SIG-M5 treated with dmso at 0.1 percent for 504 hours (cell line): Measurements from ENCODE around the gene OR2H2.

Source experiments
- DNase-seq: peaks from one replicate; lab custom pipeline; 2025; ENCODE audit not compliant: unreplicated experiment; lab: John Stamatoyannopoulos, UW

OR2H2 gene

DNA sequence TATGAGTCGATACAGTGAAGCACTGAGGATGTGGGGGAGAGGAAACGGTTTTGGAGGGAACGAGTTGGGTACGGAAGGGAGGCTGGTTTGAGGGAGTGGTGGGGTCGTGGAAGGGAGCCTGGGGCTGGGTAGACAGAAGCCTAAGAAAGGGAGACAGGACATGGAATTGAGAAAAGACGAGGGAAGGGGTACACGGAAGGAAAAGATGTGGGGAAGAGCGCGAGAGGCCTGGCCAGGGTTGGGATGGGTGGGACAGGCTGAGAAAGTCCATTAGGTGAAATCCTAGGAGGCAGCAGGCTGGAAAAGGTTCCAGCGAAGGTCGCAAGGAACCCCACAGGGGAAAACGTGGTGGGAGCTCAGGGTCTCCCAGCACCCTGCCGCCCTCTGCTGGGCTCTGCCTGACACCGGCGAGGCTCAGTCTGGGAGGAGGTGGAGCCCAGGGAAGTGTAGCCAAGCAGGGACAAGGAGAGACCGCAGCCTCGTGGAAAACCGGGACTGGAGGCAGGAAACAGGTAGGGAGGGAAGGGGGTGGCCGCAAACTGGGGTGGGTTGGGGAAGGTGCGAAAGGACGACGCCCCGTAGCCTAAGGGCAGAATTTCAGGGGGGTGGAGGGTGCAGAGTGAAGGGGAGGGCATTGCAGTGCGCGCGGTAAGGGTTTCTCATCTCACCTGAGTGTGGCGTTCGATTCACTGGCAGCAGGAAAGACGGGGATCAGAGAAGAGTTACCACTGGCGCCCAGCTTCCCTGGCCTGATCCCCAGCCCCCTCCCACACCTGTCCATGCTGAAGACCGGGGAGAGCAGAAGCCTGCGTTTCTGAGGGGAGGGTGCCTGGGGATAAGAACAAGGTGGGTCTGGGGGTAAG, 43.7 kb downstream of the OR2H2 start:
- peak; percentile 25 for DNase-seq

DNA sequence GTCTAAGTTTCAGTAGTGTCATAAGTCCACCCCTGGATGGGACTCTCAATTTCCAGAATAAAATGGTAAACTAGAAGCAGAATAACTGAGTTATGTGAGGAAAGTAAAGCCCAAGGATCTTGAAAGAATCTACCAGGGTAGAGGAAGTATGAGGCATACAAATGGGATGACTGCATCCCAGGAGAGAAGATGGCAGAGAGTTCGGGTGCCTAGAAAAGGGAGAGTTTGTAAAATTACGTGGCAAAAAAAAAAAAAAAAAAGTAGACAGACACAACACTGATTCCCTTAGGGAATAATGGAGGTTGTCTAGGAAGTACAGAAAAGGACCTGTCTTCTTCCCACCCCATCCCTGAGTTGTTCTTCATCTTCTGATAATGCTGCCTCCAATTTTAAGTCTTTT, 44.6 kb downstream of the OR2H2 start:
- no peak for DNase-seq

DNA sequence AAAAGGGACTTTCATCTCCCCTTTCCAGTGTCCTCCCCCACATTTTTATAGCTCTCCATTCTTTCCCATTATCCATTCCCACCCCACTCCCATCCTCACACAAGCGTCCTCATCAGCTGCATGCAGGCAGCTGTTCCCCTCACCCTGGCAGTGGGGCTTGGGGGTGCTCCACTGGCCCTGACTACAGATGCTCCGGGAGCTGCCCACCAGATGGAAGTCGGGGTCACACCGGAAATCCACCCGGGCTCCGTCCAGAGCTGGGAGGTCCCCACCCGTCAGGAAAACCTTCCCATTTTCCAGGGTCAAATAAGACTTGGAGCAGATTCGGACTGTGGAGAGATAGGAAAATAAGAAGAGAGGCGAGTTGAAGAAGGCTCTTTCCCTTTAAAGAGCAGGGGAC, 45.4 kb downstream of the OR2H2 start:
- no peak for DNase-seq

DNA sequence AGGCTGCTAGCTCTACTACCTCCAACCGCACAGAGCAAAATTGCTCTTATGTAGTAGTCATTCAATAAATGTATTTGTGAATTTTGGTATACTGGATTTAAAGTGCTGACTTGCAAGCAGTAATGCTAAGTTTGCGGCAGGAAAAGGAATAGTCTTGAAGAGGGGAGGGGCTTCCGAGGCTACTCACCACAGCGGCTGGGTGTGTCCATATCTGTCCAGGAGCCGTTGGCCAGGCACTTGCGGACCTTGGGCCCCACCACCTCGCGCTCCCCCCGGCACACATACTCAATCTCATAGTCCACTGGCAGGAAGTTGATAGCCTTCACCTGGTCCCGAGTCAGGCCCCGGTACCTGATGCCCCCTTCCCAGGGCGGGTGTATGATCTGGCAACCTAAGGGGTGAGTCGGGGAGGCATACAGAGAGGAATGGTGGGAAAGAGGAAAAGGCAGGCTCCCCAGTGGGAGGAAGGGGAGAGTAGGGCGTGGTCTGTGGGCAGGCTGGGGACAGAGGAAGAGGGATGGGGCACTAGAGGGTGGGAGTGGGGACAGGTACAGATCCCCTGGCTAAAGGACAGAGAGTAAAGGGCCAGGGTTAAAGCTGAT, 46.4 kb downstream of the OR2H2 start:
- no peak for DNase-seq

DNA sequence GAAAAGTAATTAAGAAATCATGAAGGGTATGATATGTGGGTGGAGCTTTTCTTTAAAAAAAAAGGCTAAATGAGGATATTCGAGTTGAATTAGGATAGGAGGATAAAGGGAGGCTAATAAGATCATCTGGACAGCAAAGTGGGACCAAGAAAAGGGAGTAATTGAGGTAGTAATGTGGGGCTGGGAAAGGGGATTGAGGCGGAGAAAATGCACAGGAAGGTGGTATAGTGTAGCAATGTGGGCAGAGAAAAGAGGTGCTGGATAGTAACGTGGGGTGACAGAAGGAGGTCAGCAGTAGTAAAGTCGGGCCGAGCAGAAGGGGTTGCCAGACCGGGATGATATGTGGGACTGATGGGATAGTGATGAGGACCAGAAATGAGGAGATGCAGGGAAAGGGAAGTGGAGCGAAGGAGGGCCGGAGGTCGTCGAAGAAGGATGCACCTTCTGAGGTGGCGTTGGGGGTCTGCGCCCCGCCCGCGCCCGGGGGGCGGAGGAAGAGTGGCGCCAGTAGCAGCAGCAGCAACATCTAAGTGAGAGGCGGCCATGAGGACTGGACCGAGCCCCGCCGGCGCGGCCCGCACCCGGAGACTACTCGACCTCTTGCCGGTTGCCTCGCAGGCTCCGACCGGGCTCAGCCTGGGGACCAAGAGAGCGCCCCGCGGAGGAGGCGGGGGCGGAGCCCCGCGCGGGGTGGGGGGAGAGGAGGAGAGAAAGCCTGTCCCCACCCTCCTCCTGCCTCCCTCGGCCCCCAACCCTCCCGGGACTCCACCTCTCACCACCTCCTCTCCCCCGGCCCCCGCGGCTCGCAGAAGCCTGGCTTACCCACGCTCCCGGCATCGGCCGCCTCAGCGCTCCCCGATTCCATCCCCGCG, 47.2 kb downstream of the OR2H2 start:
- no peak for DNase-seq

DNA sequence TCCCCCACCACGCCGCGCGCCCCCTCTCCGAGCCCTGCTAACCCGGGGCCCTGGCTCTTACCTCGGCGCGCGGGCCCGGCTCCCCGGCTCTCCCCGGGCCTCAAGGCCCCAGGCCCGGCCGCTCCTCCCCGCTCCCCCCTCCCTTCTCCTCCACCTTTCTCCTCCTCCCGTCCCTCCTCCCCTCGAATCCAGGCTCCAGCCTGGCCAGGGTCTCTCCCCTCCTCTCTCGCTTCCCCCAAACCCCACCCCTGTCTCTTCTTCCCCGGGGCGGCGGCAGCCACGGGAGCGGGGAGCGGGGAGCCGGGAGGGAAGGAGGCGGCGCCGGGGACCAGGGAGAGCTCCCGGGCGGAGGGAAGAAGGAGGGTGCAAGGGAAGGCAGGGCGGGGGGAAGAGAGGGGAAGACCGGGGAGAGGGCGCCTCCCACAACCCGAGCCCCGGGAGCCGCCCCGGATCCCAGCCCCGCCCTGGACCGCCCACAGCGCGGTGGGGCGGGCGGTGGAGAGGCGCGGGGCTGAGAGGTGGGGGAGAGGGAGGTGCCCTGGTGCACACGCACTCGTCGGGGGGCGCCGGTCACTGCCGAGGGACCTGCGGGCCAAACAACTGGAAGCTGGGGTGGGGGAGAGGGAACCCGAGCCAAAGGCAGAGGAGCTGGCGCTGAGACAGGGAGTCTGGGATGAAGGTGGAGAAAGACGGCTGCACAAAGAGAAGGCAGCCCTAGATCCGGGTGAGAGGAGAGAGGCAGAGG, 48.0 kb downstream of the OR2H2 start, which contains the start of gene GABBR1:
TSS of gene GABBR1 (minus strand) at position 395 of the 745 bp plus-strand sequence. CDS start 798 bp downstream, outside the sequence.
- DNase-seq = peak; percentile 72

DNA sequence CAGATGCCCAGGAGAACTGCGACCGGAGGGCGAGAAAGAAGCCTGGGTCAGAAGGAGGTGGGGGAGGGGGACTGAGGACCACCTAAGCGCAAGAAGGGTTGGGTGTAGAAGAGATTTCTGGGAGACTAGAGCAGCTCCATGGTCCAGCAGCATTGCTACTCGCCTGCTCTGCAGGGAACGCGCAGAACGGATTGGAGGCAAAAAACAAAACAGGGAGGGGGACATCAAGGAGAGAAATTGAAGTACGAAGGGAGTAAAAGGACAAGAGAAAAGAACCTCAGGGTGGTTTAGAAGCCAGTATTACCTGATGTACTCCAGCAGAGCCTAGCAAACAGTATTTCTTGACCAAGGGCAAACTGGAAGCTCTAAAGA, 48.6 kb downstream of the OR2H2 start:
- DNase-seq = no peak

DNA sequence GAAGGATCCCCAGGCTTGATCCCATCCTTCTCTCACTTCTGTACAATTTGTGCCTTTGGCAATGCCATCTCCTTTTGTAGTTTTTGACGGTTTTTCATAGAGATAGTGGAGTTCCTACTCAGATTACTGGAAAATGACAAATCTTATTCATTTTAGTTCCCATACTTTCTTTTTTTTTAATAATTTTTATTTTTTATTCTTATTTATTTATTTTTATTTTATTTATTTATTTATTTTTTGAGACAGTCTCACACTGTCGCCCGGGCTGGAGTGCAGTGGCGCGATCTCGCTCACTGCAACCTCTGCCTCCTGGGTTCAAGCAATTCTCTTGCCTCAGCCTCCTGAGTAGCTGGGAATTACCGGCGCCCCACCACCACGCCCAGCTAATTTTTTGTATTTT, 52.3 kb downstream of the OR2H2 start:
- DNase-seq = no peak
